Neural cell (in vitro differentiated cells): ENCODE results near the gene SLC7A6OS.

ENCODE experiments used
- CTCF ChIP-seq: fragments of 450-650 bp; IDR thresholded peaks from 2 replicates; pipeline ENCODE4 v1.5.1; 2014; ENCODE audit warnings: antibody characterized with exemption, mild to moderate bottlenecking, moderate library complexity; ENCODE audit not compliant: poor library complexity, severe bottlenecking
- EP300 ChIP-seq: fragments of 450-650 bp; conservative IDR thresholded peaks from 2 replicates; pipeline ENCODE4 v1.6.1; 2014; ENCODE audit warnings: antibody characterized with exemption, mild to moderate bottlenecking, moderate library complexity; ENCODE audit not compliant: poor library complexity, severe bottlenecking
- EZH2 ChIP-seq: fragments of 200-600, 300-800 bp; shearing (Covaris generic), sonication (generic); IDR thresholded peaks from 2 replicates; pipeline ENCODE4 v1.6.1; 2014; ENCODE audit warnings: antibody characterized with exemption, low read length, borderline replicate concordance, mild to moderate bottlenecking; ENCODE audit not compliant: insufficient read depth, poor library complexity, severe bottlenecking
- MXI1 ChIP-seq: fragments of 450-650 bp; conservative IDR thresholded peaks from 2 replicates; pipeline ENCODE4 v1.6.1; 2014; ENCODE audit warnings: antibody characterized with exemption, mild to moderate bottlenecking; ENCODE audit not compliant: poor library complexity, severe bottlenecking
- POLR2AphosphoS5 ChIP-seq: IDR thresholded peaks from 2 replicates; pipeline ENCODE4 v1.6.1; 2012
- REST ChIP-seq: IDR thresholded peaks from 2 replicates; pipeline ENCODE4 v1.6.1; 2012; ENCODE audit warnings: borderline replicate concordance
- SMC3 ChIP-seq: fragments of 450-650 bp; conservative IDR thresholded peaks from 2 replicates; pipeline ENCODE4 v1.6.1; 2014; ENCODE audit warnings: antibody characterized with exemption, mild to moderate bottlenecking, moderate library complexity; ENCODE audit not compliant: poor library complexity
- TAF1 ChIP-seq: IDR thresholded peaks from 2 replicates; pipeline ENCODE4 v1.6.1; 2012; ENCODE audit warnings: low read depth

- TF ChIP-seq SMC3 (no peak), CTCF (no peak), TAF1 (no peak), REST (no peak), EZH2 (no peak), MXI1 (no peak), EP300 (no peak), POLR2AphosphoS5 (no peak)
These were observed 38.1 kb downstream of the SLC7A6OS start for GRCh38 chr16:68272507-68273209.
